A673 (cell line): ENCODE data around the gene SUSD2.

Experiments
- EZH2 ChIP-seq: fragments of 200-600 bp; sonication (generic); IDR thresholded peaks from 2 replicates; pipeline ENCODE4 v1.6.1; 2017; ENCODE audit warnings: borderline replicate concordance, low read depth, mild to moderate bottlenecking, mixed read lengths, antibody characterized with exemption, low read length; ENCODE audit not compliant: poor library complexity, severe bottlenecking
- TF ChIP-seq, protein P1 (sequence below): fragments of 300-800, 200-600 bp; sonication (generic); conservative IDR thresholded peaks from 2 replicates; pipeline ENCODE4 v1.5.1; 2017; ENCODE audit warnings: low read depth, mild to moderate bottlenecking, antibody characterized with exemption, low read length, moderate library complexity, mixed read lengths

DNA sequence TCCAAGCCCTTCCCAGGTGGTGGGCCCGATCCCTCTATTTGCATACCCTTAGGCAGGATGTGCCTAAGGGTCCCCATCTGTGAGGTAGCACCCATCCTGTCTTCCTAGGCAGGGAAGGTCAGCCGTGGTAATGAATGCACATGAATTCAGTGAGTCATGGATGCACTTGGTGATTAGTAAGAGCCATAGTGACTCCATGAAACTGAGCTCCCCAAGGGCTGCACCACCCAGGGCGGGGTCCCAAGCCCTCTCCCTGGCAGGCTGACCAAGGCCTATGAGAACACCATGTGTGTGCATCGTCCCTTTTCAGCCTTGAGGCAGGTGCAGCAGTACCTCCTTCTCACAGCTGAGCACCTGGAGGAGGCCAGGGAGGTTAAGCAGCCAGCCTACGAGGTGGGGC lies 15.6 kb upstream of the SUSD2 start:
- TF ChIP-seq, protein P1, sequence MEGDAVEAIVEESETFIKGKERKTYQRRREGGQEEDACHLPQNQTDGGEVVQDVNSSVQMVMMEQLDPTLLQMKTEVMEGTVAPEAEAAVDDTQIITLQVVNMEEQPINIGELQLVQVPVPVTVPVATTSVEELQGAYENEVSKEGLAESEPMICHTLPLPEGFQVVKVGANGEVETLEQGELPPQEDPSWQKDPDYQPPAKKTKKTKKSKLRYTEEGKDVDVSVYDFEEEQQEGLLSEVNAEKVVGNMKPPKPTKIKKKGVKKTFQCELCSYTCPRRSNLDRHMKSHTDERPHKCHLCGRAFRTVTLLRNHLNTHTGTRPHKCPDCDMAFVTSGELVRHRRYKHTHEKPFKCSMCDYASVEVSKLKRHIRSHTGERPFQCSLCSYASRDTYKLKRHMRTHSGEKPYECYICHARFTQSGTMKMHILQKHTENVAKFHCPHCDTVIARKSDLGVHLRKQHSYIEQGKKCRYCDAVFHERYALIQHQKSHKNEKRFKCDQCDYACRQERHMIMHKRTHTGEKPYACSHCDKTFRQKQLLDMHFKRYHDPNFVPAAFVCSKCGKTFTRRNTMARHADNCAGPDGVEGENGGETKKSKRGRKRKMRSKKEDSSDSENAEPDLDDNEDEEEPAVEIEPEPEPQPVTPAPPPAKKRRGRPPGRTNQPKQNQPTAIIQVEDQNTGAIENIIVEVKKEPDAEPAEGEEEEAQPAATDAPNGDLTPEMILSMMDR, result no peak
- no peak for TF ChIP-seq EZH2
